ENCODE data around the gene WDR35.

WDR35 gene

DNA sequence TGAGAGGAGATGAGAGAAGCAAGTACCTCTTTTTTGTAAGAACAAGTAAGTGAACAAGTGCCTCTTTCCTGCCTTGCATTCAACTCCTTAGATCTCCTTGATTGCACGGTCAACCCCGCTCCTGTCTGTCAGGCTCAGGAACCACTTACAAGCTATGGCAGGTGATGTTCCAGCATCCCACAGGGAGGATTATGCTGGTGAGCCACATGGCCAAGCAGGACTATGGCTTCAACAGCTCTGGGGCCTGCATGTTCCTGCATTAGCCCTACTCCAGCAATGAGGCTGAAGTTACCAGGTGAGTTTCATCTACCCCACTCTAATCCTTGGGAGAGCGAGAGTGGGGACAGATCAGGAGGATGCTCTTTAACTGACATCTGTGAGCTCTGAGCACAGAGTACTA, 117.6 kb downstream of the WDR35 start:
- no peak for TF ChIP-seq ZFX (IDR thresholded peaks at IDR 0.05)
- TF ChIP-seq, protein P1, sequence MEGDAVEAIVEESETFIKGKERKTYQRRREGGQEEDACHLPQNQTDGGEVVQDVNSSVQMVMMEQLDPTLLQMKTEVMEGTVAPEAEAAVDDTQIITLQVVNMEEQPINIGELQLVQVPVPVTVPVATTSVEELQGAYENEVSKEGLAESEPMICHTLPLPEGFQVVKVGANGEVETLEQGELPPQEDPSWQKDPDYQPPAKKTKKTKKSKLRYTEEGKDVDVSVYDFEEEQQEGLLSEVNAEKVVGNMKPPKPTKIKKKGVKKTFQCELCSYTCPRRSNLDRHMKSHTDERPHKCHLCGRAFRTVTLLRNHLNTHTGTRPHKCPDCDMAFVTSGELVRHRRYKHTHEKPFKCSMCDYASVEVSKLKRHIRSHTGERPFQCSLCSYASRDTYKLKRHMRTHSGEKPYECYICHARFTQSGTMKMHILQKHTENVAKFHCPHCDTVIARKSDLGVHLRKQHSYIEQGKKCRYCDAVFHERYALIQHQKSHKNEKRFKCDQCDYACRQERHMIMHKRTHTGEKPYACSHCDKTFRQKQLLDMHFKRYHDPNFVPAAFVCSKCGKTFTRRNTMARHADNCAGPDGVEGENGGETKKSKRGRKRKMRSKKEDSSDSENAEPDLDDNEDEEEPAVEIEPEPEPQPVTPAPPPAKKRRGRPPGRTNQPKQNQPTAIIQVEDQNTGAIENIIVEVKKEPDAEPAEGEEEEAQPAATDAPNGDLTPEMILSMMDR (conservative IDR thresholded peaks at IDR 0.05) = no peak
- no peak overlapping the region for H3K27ac ChIP-seq

DNA sequence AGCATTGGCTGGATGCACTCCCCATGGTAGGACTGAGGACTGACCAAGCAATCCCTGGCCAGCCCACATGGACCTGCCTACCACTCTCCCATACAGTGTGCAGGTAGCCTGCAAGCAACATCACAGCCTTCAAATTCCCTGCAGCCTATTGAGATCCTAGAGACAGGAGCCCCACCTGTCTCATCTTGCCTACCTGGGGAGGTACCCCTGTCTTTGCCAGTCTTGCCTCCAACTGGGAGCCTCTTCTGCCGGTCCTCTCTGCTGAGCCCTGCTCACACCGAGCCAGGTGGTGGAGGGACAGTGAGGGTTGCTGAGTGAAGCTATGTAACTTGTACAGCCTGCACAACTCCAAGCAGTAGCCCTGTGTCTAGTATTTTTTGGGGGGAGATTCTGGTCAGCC, 118.1 kb downstream of the WDR35 start:
- TF ChIP-seq, protein P1 (conservative IDR thresholded peaks at IDR 0.05) = no peak
- TF ChIP-seq ZFX (IDR thresholded peaks at IDR 0.05) = no peak
- no peak overlapping the region for H3K27ac ChIP-seq

DNA sequence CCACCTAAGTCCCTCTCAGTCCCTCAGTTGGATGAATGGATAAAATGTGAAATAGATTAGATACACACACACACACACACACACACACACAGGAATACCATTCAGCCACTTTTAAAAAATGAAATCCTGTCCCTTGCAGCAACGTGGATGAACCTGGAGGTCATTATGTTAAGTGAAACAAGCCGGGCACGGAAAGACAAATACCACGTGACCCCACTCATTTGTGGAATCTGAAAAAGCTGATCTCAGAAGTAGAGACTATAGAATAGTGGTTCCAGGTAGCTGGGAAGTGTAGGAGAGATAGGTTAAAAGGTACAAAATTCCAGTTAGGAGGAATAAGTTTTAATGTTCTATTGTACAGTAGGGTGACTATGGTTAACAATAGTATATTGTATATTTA, 119.1 kb downstream of the WDR35 start:
- no peak overlapping the region for H3K27ac ChIP-seq
- TF ChIP-seq ZFX (IDR thresholded peaks at IDR 0.05) = no peak
- TF ChIP-seq, protein P1 (conservative IDR thresholded peaks at IDR 0.05) = no peak

DNA sequence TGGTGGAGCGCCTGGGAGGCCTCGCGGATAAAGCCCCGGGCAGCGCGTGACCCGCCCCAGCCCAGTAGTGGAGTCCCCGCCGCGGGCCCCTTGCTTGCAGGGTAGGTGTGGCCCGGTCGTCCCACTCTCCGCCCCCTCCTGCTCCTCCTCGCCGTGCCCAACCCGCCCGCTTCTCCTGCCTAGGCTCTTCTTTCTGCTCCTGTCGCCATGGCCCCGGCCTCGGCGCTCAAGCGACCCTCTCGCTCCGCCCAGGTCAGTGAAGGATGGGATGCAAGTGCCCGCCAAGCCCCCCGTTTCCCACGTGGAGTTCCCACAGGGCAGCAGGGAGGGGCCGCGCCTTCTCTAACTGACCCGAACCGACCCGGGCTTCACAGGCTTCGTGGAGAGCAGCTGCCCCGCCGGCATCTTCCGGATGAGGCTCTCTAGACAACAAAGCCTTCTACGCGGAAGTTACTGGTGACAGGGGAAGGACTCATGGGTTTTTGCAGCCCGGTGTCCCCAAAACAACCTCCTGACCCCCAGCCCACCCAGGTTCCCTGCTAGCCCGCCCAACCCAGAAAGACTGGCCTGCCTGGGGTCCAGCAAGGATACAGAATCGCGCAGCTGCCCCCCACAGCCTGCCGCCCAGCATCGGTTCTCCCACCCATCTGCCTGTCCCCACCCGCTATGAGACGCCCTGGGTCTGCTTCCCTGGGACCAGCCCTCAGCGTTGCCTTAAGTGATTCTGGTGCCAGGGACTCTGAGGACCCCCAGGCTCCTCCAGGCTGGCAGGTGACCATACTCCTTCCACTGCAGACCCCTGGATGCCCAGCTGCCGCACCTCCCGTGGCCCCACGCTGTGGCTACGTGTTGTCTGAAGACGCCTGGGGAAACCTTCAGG, 121.0 kb downstream of the WDR35 start:
- no peak overlapping the region for H3K27ac ChIP-seq
- TF ChIP-seq, protein P1 (conservative IDR thresholded peaks at IDR 0.05) = no peak
- TF ChIP-seq ZFX (IDR thresholded peaks at IDR 0.05) = no peak

DNA sequence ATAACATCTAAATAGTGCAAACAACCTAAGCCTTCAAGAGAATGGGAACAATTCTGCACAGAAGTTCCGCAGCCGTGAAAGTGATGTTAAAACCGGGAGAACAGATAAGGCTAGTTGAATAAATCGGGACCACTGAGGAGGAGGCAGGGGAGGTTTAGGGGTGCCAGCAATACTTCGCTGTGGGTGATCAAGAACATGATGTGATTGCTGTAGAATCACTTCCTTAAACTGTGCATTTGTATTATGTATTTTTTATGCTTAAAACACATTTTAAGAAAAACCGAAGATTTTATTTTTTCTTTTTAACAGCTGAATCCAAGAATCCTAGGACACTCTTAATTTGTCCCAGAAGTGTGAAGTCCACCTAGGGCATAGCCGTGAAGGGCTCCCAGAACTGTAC, 121.7 kb downstream of the WDR35 start:
- H3K27ac ChIP-seq = no peak overlapping the region
- no peak for TF ChIP-seq ZFX (IDR thresholded peaks at IDR 0.05)

DNA sequence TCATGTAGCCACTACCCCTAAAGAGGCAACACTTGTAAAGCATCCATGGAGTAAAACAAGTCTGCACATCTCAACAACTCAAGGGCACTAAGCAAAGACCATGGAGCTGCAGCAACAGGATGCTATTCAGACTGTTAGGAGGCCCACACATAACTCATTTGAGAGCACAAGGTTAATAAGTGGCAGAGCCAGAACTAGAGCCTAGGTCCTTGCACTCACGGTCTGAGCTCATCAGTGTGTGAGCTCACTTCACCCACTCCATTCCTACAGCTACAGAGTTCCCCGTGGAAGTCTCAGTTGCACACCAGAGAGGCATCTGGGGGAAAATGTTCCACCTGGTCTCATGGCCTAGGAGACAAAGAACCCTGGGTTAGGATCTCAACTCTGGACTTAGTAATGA, 123.1 kb downstream of the WDR35 start:
- TF ChIP-seq ZFX (IDR thresholded peaks at IDR 0.05) = no peak
- TF ChIP-seq, protein P1 (conservative IDR thresholded peaks at IDR 0.05) = no peak
- H3K27ac ChIP-seq = no peak overlapping the region

DNA sequence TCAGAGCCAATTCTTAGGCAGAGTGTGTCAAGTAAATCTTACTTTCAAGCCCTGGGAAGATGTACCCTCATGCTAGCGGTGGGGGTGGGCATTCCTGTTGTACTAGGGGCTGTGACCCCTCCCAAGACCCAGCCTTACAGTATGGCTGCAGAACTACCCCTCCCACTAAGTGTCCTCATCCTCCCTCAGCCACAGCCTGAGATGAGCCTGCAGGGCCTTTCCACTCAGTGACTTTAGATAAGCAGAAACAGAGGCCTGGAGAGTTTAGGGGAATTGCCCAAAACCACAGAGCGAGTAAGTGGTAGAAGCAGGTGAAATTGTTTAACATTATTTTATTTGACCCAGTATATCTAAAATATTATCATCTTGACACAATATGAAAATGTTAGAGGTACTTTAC, 124.8 kb downstream of the WDR35 start:
- no peak overlapping the region for H3K27ac ChIP-seq
- no peak for TF ChIP-seq ZFX (IDR thresholded peaks at IDR 0.05)
- TF ChIP-seq, protein P1 (conservative IDR thresholded peaks at IDR 0.05) = no peak

DNA sequence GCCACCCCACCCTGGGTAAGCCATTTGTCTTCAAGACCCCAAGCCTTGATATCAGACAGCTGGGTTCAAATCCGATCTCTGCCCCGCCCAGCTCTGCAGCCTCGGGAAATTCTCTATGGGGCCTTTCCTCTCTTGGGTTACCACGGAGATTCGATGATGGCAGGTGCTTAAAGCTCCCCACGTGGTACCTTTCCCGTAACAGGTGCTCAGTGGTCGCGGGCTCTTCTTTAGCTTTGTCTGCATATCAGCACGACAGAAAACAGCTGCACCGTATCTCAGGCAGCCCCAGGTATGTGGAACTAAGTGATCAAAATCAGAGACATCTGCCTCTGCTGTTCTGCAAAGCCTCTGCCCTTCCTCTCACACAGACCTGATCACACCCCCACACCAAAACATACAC, 125.5 kb downstream of the WDR35 start:
- H3K27ac ChIP-seq = no peak overlapping the region
- TF ChIP-seq, protein P1 (conservative IDR thresholded peaks at IDR 0.05) = no peak
- no peak for TF ChIP-seq ZFX (IDR thresholded peaks at IDR 0.05)

Data from C4-2B (cell line).